Measurements from ENCODE around the gene ZBTB17.

- TF ChIP-seq, protein P1, sequence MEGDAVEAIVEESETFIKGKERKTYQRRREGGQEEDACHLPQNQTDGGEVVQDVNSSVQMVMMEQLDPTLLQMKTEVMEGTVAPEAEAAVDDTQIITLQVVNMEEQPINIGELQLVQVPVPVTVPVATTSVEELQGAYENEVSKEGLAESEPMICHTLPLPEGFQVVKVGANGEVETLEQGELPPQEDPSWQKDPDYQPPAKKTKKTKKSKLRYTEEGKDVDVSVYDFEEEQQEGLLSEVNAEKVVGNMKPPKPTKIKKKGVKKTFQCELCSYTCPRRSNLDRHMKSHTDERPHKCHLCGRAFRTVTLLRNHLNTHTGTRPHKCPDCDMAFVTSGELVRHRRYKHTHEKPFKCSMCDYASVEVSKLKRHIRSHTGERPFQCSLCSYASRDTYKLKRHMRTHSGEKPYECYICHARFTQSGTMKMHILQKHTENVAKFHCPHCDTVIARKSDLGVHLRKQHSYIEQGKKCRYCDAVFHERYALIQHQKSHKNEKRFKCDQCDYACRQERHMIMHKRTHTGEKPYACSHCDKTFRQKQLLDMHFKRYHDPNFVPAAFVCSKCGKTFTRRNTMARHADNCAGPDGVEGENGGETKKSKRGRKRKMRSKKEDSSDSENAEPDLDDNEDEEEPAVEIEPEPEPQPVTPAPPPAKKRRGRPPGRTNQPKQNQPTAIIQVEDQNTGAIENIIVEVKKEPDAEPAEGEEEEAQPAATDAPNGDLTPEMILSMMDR (conservative IDR thresholded peaks at IDR 0.05) = no peak
- TF ChIP-seq EZH2 (IDR thresholded peaks at IDR 0.05; ENCODE audit: low read depth) = no peak
Observed at GRCh38 chr1:15950763-15951295, 25.1 kb downstream of the ZBTB17 start.
